Activated effector memory CD4-positive, alpha-beta T cell treated with Interleukin-2 at 50 U/mL for 16 hours (primary cell): Measurements from ENCODE around the gene MYBPC3.

Experiments
- DNase-seq: peaks from one replicate; pipeline ENCODE4 v3.0.0-alpha.2; 2020

MYBPC3 gene

GRCh38 chr11:47356129-47356997 lies 3.9 kb upstream of the MYBPC3 start:
- no peak for DNase-seq

GRCh38 chr11:47355283-47356128 lies 3.0 kb upstream of the MYBPC3 start:
- no peak for DNase-seq

GRCh38 chr11:47354913-47355282 lies 2.4 kb upstream of the MYBPC3 start:
- no peak for DNase-seq

DNA sequence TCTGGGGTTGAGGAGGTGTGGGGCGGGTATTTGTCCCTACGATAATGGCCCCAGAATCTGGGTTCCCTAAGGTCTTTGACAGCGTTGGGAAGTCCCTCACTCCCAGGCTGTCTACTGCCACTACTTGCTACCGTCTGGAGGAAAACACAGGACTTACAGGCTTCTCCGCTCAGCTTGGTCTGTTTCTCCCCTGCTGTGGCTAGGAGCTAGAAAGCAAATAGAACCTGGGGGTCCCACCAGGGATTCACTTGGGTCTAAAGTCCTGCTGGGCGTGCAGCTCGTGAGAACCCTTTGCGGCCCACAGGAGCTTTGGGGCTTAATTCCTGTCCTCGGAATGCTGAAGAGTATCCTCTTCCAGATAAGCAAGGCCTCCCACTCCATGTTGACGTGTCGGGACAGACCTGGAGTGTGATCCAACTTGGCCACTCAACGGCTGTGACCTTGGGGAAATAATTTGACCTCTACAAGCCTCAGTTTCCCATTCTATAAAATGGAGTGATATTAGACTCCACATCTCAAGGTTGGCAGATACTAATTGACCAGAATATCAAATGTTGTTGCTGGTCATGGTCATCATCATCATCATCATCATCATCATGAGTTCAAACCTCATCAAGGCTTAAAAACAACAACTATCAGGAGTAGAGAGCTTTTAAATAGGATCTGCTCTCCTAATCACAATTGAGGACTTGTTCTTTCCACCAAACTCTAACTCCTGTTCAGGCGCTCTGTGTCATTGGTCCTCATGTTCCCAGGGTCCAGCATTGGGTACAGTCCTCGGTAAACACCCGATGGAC lies 1.7 kb upstream of the MYBPC3 start:
- no peak for DNase-seq

DNA sequence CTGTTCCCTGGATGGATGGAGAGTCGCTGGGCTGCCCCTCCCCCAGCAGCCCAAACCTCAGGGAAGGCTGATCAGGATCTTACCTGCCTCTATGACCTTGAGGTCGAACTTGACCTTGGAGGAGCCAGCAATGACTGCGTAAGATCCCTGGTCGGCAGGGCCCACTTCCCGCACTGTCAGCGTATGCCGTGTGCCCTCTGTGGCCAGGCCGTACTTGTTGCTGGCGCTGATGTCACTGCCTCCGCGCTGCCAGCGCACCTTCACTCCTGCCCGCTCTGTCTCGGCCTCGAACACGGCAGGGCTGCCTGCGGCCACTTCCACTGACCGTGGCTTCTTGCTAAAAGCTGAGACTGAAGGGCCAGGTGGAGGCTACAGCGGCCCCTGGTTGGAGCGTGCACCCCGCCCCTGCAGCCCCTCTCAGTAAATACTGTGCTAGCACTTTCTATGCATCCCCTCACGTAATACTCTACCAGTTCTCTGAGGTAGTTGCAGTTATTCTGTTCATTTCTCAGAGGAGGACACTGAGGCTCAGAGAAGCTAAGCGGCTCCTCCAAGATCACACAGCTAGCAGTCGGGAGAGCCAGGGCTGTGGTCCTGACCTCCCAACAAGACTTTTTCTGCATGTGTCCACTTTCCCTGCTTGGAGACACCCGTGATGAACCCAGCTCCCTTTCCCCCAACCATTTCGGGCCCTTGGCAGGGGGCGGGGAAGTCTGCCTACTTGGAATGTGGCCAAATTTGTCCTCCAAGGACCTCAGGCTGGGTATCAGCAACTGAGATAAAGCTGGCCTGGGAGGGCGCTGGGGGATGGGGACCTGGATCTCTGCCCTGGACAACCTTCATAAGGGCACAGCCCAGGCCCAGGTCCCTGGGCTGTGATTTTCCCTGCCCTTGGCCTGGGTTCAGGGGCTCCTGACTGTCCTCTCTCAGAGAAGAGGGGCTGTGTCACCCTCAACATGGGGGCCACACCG lies 1.1 kb downstream of the MYBPC3 start:
- no peak for DNase-seq

DNA sequence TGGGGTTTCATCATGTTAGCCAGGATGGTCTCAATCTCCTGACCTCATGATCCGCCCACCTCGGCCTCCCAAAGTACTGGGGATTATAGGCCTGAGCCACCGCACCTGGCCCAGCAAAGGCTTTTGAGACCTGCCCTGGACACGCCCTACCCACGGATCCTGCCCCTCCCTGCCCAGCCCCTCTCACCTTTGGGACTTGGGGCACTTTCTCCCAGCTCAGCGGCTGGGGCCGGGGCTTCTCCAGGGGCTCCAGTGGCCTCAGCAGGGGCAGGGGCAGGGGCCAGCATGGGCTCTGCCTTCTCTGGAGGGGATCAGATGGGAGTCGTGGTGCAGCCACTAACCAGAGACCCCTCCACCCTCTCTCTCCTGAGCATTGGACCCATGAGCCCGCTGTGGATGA lies 2.2 kb downstream of the MYBPC3 start:
- no peak for DNase-seq

DNA sequence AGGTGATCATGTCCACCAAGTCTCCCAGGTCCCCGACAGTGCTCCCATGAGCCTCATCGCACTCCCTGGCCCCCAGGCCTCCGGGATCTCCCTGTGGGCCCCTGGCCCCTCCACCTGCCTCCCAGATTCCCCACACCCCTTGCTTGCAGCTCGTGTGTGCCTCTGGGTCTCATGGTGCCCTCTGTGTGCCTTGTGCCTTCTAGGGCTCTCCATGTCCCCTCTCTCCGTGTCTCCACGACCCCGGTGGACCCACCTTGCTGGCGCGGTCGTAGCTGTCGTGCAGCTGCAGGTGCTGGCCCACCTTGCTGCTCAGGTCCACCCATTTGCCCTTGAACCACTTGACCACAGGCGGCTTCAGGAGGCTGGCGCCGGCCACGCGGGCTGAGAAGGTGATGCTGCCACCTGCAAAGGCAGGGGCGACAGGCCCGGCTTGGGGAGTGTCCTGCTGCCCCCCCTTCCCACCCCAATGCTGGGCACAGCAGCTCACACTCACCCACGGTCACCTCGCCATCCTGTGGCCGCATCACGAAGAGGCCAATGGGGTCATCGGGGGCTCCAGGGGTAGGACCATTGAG lies 2.9 kb downstream of the MYBPC3 start:
- no peak for DNase-seq

DNA sequence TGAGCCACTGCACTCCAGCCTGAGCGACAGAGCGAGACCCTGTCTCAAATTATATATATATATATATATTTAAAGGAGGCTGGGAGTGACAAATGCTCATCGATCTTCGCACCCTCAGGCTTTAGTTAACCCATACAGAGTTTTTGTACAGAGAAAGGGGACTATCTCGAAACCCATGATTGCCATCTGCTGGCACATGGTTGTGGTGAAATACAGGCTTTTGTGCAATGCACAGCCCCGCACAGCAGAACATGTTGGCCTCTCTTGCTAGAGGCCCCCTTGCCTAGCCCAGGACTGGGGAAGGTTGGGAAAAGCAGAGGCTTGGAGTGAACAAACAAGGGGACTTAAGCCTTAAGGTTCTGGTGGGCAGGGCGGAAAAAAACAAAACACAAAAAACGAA lies 3.6 kb downstream of the MYBPC3 start:
- no peak for DNase-seq

- no peak for DNase-seq
Observed at GRCh38 chr11:47348131-47348802, 4.2 kb downstream of the MYBPC3 start.

- no peak for DNase-seq
Observed at GRCh38 chr11:47347137-47347536, 5.4 kb downstream of the MYBPC3 start.

GRCh38 chr11:47345890-47346563 lies 6.5 kb downstream of the MYBPC3 start:
- no peak for DNase-seq

GRCh38 chr11:47342854-47343253 lies 9.6 kb downstream of the MYBPC3 start:
- no peak for DNase-seq

DNA sequence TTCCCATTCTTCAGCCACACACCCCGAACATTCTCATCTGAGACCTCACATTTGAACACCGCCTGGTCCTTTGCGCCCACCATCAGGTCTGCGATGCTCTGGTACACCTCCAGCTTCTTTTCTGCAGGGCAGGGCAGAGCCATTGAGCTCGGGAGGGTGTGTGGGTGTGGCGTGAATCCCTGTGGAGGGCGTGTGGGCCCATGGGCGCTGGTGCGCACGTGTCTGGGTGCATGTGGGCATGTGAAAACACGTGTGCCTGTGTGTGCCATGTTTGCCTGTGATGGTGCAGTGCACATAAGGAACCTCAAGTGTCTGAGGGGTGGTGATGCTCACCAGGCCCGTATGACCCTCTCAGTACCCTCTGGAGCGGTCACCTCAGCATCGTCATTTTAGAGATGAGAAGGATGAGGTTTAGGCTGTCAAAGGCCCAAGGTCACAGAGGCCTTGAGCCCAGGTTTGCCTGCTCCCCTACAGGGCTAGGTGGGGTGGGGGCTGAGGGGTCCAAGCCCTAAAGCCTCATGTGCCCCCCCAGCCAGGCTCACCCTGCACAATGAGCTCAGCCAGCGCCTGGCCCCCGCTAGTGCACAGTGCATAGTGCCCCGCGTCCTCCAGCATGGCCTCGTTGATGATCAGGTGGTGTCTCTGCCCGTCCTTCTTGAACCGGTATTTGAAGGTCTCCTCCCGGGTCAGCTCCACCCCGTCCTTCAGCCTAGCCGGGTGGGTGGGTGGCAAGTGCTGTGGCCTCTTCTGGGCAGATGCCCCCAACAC lies 10.3 kb downstream of the MYBPC3 start:
- DNase-seq, result no peak

DNA sequence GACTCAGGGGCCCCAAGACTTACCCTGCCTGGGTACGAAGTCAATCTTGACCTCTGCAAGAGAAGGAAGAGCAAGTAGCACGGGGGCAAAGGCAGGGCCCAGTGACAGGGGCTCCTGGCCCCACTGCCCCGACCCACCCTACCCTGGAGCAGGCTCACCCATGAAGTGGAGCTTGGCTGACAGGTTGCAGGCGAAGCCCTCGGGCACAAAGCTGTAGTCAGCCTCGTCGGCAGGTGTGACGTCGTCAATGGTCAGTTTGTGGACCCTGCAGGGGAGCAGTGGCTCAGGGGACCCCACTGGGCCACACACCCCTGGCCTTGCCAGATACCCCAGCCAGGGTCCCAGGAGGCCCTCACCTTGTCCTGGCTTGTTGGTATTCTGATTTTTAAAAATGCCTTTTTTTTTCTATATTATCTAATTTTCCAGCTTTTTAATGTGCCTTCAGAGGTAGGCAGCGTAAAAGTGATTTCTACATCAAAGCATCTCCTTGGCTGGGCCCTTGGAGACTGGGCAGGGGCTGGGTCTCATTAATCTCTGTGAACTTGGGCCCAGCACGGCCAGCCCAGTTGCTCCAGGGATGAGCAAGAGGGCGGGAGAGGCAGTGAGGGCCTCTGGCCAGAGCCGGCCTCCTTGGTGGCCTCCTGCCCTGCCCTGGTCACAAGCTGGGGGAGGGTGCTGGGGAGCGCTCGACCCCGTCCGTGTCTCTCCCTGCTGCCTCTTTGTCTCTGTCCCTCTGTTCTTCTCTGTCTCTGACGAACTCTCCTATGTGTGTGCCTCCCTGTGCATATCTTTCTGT lies 11.3 kb downstream of the MYBPC3 start:
- no peak for DNase-seq

- no peak for DNase-seq
Observed at GRCh38 chr11:47340010-47340409, 12.5 kb downstream of the MYBPC3 start.

DNA sequence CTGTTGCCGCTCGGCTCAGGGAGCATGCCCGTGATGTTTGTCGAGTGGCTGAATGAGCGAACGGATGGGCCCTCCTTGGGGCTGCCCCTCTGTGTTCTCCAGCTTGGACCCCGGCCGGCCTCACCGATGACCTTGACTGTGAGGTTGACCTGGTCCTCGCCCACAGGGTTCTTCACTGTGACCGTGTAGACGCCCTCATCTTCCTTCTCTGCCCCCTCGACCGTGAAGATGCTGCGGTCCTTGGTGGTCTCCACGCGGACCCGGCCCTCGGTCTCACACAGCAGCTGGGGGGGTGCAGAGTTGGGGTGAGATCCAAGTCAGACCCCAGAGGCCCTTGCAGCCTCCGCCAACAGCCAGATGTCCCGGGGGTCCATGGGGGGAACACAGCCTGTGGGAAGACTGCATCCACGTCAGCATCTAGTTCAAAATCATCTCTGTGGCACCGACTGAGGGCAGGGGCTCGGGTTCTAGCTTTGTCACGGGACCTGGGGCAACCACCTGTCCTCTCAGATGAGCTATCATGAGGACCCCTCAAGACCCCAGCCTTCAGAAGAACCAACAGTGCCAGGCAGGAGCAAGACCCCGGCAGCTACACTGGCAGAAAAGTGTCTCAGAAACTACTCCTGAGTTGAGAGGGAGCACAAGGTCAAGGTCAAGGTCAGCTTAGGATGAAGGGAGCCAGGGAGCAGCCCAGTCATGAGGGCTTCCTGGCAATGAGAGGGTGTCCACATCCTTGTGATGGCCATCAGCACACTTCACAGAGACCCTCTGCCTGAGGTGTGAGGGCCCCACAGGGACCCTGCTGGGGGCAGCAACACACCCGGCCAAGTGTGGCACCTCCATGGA lies 13.9 kb downstream of the MYBPC3 start:
- DNase-seq, result no peak

- DNase-seq, result no peak
Observed at GRCh38 chr11:47337229-47337924, 15.1 kb downstream of the MYBPC3 start.
